GM12892 (cell line): Measurements from ENCODE around the gene SH3BP5L.

ENCODE experiments used
- POLR2A ChIP-seq: IDR thresholded peaks from 2 replicates; pipeline ENCODE4 v1.6.1; 2011; ENCODE audit warnings: low read depth, low read length, control low read depth
- POLR2AphosphoS5 ChIP-seq: IDR thresholded peaks from 2 replicates; pipeline ENCODE4 v1.6.1; 2011; ENCODE audit warnings: low read depth, low read length, control low read depth
- TAF1 ChIP-seq: IDR thresholded peaks from 2 replicates; pipeline ENCODE4 v1.6.1; 2011; ENCODE audit warnings: low read depth, mild to moderate bottlenecking, control low read depth, low read length, borderline replicate concordance

DNA sequence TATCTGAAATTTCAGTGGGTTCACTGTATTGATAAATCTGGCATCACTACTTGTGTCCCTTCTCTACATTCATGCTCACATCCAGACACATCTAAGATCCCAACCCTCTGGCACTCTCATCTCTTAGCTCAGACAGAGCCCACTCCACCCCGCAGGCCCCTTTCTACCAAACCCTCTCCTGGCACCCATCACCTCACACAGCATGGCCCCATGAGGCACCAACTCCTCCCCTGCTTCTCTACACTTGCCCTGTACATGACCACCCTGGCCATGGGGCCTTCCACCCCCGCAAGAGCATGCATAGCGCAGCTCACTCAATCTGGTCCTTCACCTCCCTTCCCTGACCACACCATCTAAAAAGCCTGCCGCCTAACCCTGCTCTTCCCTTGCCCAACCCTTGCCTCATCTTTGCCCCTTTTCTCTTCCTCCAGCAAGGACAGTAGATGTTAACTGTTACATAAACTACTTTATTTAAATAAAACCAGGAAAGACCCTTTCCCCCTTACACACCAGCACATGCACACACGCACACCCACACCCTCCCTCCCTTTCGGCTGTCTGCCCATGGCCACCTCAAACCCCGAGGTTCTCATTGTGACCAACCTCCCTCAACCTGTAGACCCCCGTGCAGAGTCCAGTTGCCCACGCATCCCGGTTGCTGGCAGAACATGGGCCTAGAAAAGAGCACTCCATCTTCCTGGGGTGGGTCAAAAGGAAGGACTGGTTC, 15.6 kb downstream of the SH3BP5L start:
- no peak for TF ChIP-seq POLR2A
- no peak for TF ChIP-seq POLR2AphosphoS5
- no peak for TF ChIP-seq TAF1
